HEK293 (cell line): Measurements from ENCODE around the gene KDM2B.

Source experiments
- GLI4 ChIP-seq: fragments of 450-650 bp; formaldehyde crosslinking; IDR thresholded peaks from 2 replicates; pipeline ENCODE4 v1.5.1; 2016; ENCODE audit warnings: missing biosample characterization, missing genetic modification characterization
- KLF1 ChIP-seq: fragments of 450-650 bp; formaldehyde crosslinking; IDR thresholded peaks from 2 replicates; pipeline ENCODE4 v1.5.1; 2016; ENCODE audit warnings: missing biosample characterization, missing genetic modification characterization
- KLF16 ChIP-seq: fragments of 450-650 bp; formaldehyde crosslinking; IDR thresholded peaks from 2 replicates; pipeline ENCODE4 v1.5.1; 2017; ENCODE audit warnings: missing biosample characterization, missing genetic modification characterization
- OVOL3 ChIP-seq: fragments of 450-650 bp; formaldehyde crosslinking; IDR thresholded peaks from 2 replicates; pipeline ENCODE4 v1.5.1; 2016; ENCODE audit warnings: missing biosample characterization, missing genetic modification characterization
- TCF7L2 ChIP-seq: IDR thresholded peaks from 2 replicates; pipeline ENCODE4 v1.6.1; 2011; ENCODE audit warnings: low read depth, mild to moderate bottlenecking, inconsistent platforms, low read length, moderate library complexity, borderline replicate concordance
- WT1 ChIP-seq: fragments of 450-650 bp; formaldehyde crosslinking; IDR thresholded peaks from 2 replicates; pipeline ENCODE4 v1.5.1; 2016; ENCODE audit warnings: missing biosample characterization, missing genetic modification characterization
- ZBTB44 ChIP-seq: fragments of 450-650 bp; IDR thresholded peaks from 2 replicates; pipeline ENCODE4 v1.5.1; 2018; ENCODE audit warnings: missing biosample characterization, mild to moderate bottlenecking, missing genetic modification characterization
- ZNF146 ChIP-seq: fragments of 450-650 bp; formaldehyde crosslinking; IDR thresholded peaks from 2 replicates; pipeline ENCODE4 v1.5.1; 2016; ENCODE audit warnings: missing biosample characterization, missing genetic modification characterization
- ZNF221 ChIP-seq: fragments of 450-650 bp; formaldehyde crosslinking; IDR thresholded peaks from 2 replicates; pipeline ENCODE4 v1.5.1; 2017; ENCODE audit warnings: missing biosample characterization, missing genetic modification characterization, borderline replicate concordance
- ZNF302 ChIP-seq: fragments of 450-650 bp; formaldehyde crosslinking; IDR thresholded peaks from 2 replicates; pipeline ENCODE4 v1.5.1; 2016; ENCODE audit warnings: missing biosample characterization, missing genetic modification characterization, low read depth
- ZNF311 ChIP-seq: fragments of 450-650 bp; formaldehyde crosslinking; IDR thresholded peaks from 2 replicates; pipeline ENCODE4 v1.5.1; 2017; ENCODE audit warnings: missing biosample characterization, missing genetic modification characterization, borderline replicate concordance
- ZNF350 ChIP-seq: fragments of 450-650 bp; formaldehyde crosslinking; IDR thresholded peaks from 2 replicates; pipeline ENCODE4 v1.5.0; 2017; ENCODE audit warnings: missing biosample characterization, mild to moderate bottlenecking, missing genetic modification characterization
- ZNF433 ChIP-seq: fragments of 450-650 bp; formaldehyde crosslinking; IDR thresholded peaks from 2 replicates; pipeline ENCODE4 v1.5.1; 2016; ENCODE audit warnings: missing biosample characterization, missing genetic modification characterization, low read depth
- ZNF510 ChIP-seq: fragments of 450-650 bp; formaldehyde crosslinking; IDR thresholded peaks from 2 replicates; pipeline ENCODE4 v1.5.1; 2018; ENCODE audit warnings: mild to moderate bottlenecking, missing genetic modification characterization, missing biosample characterization; ENCODE audit not compliant: insufficient replicate concordance
- ZNF560 ChIP-seq: fragments of 450-650 bp; formaldehyde crosslinking; IDR thresholded peaks from 2 replicates; pipeline ENCODE4 v1.5.1; 2017; ENCODE audit warnings: missing biosample characterization, missing genetic modification characterization, borderline replicate concordance
- ZNF571 ChIP-seq: fragments of 450-650 bp; formaldehyde crosslinking; IDR thresholded peaks from 2 replicates; pipeline ENCODE4 v1.5.0; 2017; ENCODE audit warnings: missing biosample characterization, missing genetic modification characterization
- ZNF623 ChIP-seq: fragments of 450-650 bp; formaldehyde crosslinking; IDR thresholded peaks from 2 replicates; pipeline ENCODE4 v1.5.1; 2016; ENCODE audit warnings: missing biosample characterization, missing genetic modification characterization
- ZNF626 ChIP-seq: fragments of 450-650 bp; sonication (Bioruptor Pico); formaldehyde crosslinking; IDR thresholded peaks from 2 replicates; pipeline ENCODE4 v1.5.1; 2018; ENCODE audit warnings: missing biosample characterization, missing genetic modification characterization, inconsistent platforms
- ZNF629 ChIP-seq: fragments of 450-650 bp; formaldehyde crosslinking; IDR thresholded peaks from 2 replicates; pipeline ENCODE4 v1.5.1; 2017; ENCODE audit warnings: missing biosample characterization, missing genetic modification characterization
- ZNF76 ChIP-seq: fragments of 450-650 bp; formaldehyde crosslinking; IDR thresholded peaks from 2 replicates; pipeline ENCODE4; 2016; ENCODE audit warnings: low read depth, missing biosample characterization, missing genetic modification characterization, borderline replicate concordance
- ZNF791 ChIP-seq: fragments of 450-650 bp; formaldehyde crosslinking; IDR thresholded peaks from 2 replicates; pipeline ENCODE4 v1.5.1; 2016; ENCODE audit warnings: missing biosample characterization, missing genetic modification characterization
- ZSCAN30 ChIP-seq: fragments of 450-650 bp; IDR thresholded peaks from 2 replicates; pipeline ENCODE4 v1.5.1; 2018; ENCODE audit warnings: missing biosample characterization, mild to moderate bottlenecking, missing genetic modification characterization, moderate library complexity
- TF ChIP-seq, protein P1 (sequence below): fragments of 450-650 bp; formaldehyde crosslinking; IDR thresholded peaks from 2 replicates; pipeline ENCODE4 v1.5.1; 2016; ENCODE audit warnings: missing biosample characterization, missing genetic modification characterization
- TF ChIP-seq, protein P2 (sequence below): fragments of 450-650 bp; formaldehyde crosslinking; IDR thresholded peaks from 2 replicates; pipeline ENCODE4 v1.5.1; 2016; ENCODE audit warnings: missing biosample characterization, missing genetic modification characterization
- TF ChIP-seq, protein P3 (sequence below): fragments of 450-650 bp; formaldehyde crosslinking; IDR thresholded peaks from 2 replicates; pipeline ENCODE4 v1.5.1; 2016; ENCODE audit warnings: missing biosample characterization, missing genetic modification characterization
- TF ChIP-seq, protein P4 (sequence below): fragments of 450-650 bp; formaldehyde crosslinking; IDR thresholded peaks from 2 replicates; pipeline ENCODE4 v1.5.1; 2017; ENCODE audit warnings: missing biosample characterization, missing genetic modification characterization
- TF ChIP-seq, protein P5 (sequence below): sonication (generic); formaldehyde crosslinking; IDR thresholded peaks from 2 replicates; pipeline ENCODE4 v1.8.1; 2022; ENCODE audit warnings: mild to moderate bottlenecking, moderate library complexity, missing genetic modification reagents
- TF ChIP-seq, protein P6 (sequence below): fragments of 450-650 bp; formaldehyde crosslinking; IDR thresholded peaks from 2 replicates; pipeline ENCODE4 v1.5.1; 2016; ENCODE audit warnings: missing biosample characterization, missing genetic modification characterization

Gene KDM2B

DNA sequence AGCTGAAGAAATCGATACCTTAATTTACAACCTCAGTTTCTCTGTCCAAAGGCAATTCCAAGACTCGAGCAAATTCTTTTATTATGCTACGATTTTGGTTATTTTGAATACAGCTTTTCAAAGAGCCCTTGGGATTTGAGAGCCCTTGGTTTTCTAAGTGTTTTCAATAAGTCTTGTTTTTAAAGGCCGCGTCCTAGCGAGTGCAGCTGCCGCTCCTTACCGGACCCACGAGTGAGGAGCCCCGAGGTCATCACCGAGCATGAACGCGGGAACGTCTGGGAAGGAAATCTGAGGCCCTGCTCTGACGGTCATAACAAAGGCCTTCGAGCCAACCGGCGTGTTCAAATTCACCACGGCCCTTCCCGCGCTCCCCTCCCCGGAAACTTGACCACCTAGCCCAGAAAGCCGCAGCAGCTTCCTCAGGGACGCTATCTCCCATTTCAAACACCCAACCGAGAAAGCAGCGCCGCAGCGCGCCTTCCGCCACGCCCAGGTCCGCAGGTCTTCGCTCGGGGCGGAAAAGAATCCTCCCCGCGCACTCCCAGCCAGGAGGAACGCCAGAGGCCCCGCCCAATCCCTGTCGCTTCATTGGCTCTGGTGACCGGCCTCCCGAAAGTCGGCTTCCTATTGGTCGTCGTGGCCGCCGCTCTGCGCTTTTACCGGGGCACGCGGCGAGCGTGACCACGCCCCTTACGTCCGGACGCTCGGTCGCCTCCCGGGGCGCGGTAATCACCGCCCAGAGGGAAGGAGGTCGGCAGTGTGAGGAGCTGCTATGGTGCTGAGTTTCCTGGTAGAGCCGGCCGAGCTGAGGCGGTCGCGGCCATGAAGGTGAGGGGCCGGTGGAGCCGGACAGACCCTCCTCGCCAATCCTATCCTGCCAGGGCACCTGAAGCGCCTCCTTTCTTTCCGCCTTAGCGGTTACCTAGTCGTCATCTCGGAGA lies 181.2 kb downstream of the KDM2B start, which contains the start of gene RNF34 (continued):
- TF ChIP-seq, protein P1, sequence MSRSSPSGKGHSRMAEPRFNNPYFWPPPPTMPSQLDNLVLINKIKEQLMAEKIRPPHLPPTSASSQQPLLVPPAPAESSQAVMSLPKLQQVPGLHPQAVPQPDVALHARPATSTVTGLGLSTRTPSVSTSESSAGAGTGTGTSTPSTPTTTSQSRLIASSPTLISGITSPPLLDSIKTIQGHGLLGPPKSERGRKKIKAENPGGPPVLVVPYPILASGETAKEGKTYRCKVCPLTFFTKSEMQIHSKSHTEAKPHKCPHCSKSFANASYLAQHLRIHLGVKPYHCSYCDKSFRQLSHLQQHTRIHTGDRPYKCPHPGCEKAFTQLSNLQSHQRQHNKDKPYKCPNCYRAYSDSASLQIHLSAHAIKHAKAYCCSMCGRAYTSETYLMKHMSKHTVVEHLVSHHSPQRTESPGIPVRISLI (tag by site-specific recombination): no peak
- TF ChIP-seq ZNF571 (no peak), ZNF76 (tag by site-specific recombination) (peak; percentile 92), KLF16 (tag by site-specific recombination) (peak; percentile 65; the same call in 1 of the 2 replicates), ZNF791 (tag by site-specific recombination) (no peak), ZNF623 (tag by site-specific recombination) (no peak), ZNF510 (tag by site-specific recombination) (no peak), OVOL3 (tag by site-specific recombination) (peak; percentile 42; the same call in 1 of the 2 replicates), ZNF433 (no peak), ZBTB44 (tag by site-specific recombination) (no peak), ZNF560 (no peak), KLF1 (peak; percentile 97), ZSCAN30 (tag by site-specific recombination) (peak; percentile 68), WT1 (peak; percentile 82; the same call in 1 of the 2 replicates), ZNF311 (tag by site-specific recombination) (no peak), ZNF146 (tag by site-specific recombination) (no peak), ZNF221 (tag by site-specific recombination) (no peak), GLI4 (tag by site-specific recombination) (no peak; the same call in 1 of the 2 replicates), ZNF626 (tag by site-specific recombination) (no peak), ZNF302 (tag by site-specific recombination) (no peak), ZNF350 (no peak), ZNF629 (tag by site-specific recombination) (peak; percentile 51), TCF7L2 (no peak)
- TF ChIP-seq, protein P2, sequence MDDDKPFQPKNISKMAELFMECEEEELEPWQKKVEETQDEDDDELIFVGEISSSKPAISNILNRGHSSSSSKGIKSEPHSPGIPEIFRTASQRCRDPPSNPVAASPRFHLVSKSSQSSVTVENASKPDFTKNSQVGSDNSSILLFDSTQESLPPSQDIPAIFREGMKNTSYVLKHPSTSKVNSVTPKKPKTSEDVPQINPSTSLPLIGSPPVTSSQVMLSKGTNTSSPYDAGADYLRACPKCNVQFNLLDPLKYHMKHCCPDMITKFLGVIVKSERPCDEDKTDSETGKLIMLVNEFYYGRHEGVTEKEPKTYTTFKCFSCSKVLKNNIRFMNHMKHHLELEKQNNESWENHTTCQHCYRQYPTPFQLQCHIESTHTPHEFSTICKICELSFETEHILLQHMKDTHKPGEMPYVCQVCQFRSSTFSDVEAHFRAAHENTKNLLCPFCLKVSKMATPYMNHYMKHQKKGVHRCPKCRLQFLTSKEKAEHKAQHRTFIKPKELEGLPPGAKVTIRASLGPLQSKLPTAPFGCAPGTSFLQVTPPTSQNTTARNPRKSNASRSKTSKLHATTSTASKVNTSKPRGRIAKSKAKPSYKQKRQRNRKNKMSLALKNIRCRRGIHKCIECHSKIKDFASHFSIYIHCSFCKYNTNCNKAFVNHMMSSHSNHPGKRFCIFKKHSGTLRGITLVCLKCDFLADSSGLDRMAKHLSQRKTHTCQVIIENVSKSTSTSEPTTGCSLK (tag by site-specific recombination): no peak
- TF ChIP-seq, protein P3, sequence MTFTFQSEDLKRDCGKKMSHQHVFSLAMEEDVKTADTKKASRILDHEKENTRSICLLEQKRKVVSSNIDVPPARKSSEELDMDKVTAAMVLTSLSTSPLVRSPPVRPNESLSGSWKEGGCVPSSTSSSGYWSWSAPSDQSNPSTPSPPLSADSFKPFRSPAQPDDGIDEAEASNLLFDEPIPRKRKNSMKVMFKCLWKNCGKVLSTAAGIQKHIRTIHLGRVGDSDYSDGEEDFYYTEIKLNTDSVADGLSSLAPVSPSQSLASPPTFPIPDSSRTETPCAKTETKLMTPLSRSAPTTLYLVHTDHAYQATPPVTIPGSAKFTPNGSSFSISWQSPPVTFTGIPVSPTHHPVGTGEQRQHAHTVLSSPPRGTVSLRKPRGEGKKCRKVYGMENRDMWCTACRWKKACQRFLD (tag by site-specific recombination): no peak
- TF ChIP-seq, protein P4, sequence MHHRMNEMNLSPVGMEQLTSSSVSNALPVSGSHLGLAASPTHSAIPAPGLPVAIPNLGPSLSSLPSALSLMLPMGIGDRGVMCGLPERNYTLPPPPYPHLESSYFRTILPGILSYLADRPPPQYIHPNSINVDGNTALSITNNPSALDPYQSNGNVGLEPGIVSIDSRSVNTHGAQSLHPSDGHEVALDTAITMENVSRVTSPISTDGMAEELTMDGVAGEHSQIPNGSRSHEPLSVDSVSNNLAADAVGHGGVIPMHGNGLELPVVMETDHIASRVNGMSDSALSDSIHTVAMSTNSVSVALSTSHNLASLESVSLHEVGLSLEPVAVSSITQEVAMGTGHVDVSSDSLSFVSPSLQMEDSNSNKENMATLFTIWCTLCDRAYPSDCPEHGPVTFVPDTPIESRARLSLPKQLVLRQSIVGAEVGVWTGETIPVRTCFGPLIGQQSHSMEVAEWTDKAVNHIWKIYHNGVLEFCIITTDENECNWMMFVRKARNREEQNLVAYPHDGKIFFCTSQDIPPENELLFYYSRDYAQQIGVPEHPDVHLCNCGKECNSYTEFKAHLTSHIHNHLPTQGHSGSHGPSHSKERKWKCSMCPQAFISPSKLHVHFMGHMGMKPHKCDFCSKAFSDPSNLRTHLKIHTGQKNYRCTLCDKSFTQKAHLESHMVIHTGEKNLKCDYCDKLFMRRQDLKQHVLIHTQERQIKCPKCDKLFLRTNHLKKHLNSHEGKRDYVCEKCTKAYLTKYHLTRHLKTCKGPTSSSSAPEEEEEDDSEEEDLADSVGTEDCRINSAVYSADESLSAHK (tag by site-specific recombination): no peak
- TF ChIP-seq, protein P5, sequence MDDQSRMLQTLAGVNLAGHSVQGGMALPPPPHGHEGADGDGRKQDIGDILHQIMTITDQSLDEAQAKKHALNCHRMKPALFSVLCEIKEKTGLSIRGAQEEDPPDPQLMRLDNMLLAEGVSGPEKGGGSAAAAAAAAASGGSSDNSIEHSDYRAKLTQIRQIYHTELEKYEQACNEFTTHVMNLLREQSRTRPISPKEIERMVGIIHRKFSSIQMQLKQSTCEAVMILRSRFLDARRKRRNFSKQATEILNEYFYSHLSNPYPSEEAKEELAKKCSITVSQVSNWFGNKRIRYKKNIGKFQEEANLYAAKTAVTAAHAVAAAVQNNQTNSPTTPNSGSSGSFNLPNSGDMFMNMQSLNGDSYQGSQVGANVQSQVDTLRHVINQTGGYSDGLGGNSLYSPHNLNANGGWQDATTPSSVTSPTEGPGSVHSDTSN (CRISPR knock-in tag): peak; percentile 99
- TF ChIP-seq, protein P6, sequence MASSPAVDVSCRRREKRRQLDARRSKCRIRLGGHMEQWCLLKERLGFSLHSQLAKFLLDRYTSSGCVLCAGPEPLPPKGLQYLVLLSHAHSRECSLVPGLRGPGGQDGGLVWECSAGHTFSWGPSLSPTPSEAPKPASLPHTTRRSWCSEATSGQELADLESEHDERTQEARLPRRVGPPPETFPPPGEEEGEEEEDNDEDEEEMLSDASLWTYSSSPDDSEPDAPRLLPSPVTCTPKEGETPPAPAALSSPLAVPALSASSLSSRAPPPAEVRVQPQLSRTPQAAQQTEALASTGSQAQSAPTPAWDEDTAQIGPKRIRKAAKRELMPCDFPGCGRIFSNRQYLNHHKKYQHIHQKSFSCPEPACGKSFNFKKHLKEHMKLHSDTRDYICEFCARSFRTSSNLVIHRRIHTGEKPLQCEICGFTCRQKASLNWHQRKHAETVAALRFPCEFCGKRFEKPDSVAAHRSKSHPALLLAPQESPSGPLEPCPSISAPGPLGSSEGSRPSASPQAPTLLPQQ (tag by site-specific recombination): peak; percentile 17
